GM12864 (cell line): ENCODE measurements around the gene SAMD3.

Source experiments
- DNase-seq: peaks from one replicate; pipeline ENCODE4 v3.0.0-alpha.2; 2011; ENCODE audit warnings: low read depth
- H3K4me3 ChIP-seq: 2 replicates; pipeline ENCODE4 v1.5.1; 2011; ENCODE audit warnings: mild to moderate bottlenecking, low read depth, low read length, control low read depth
- TF ChIP-seq, protein P1 (sequence below): IDR thresholded peaks from 2 replicates; pipeline ENCODE4 v1.5.1; 2011; ENCODE audit warnings: low read depth, mild to moderate bottlenecking, moderate library complexity, low read length, control low read depth, inconsistent platforms; ENCODE audit errors: missing control alignments

The SAMD3 gene

DNA sequence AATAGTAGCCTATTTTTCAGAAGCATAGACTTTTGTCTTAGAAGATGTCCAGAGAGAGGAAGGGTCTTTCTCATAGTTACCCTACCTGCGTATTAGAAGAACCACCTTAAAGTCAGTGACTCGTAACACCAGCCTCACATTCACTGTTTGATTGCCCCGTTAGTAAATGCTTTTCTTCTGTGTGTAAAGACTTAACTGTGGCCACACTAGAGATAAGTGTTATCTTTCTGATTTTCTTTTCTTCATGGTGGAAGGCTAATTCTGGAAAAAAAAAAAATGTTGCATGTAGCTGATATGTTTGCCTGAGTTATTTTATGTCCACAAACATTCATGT is 83.9 kb downstream of the SAMD3 start:
- no peak overlapping the region for H3K4me3 ChIP-seq
- TF ChIP-seq, protein P1, sequence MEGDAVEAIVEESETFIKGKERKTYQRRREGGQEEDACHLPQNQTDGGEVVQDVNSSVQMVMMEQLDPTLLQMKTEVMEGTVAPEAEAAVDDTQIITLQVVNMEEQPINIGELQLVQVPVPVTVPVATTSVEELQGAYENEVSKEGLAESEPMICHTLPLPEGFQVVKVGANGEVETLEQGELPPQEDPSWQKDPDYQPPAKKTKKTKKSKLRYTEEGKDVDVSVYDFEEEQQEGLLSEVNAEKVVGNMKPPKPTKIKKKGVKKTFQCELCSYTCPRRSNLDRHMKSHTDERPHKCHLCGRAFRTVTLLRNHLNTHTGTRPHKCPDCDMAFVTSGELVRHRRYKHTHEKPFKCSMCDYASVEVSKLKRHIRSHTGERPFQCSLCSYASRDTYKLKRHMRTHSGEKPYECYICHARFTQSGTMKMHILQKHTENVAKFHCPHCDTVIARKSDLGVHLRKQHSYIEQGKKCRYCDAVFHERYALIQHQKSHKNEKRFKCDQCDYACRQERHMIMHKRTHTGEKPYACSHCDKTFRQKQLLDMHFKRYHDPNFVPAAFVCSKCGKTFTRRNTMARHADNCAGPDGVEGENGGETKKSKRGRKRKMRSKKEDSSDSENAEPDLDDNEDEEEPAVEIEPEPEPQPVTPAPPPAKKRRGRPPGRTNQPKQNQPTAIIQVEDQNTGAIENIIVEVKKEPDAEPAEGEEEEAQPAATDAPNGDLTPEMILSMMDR, result no peak
- DNase-seq, result no peak

DNA sequence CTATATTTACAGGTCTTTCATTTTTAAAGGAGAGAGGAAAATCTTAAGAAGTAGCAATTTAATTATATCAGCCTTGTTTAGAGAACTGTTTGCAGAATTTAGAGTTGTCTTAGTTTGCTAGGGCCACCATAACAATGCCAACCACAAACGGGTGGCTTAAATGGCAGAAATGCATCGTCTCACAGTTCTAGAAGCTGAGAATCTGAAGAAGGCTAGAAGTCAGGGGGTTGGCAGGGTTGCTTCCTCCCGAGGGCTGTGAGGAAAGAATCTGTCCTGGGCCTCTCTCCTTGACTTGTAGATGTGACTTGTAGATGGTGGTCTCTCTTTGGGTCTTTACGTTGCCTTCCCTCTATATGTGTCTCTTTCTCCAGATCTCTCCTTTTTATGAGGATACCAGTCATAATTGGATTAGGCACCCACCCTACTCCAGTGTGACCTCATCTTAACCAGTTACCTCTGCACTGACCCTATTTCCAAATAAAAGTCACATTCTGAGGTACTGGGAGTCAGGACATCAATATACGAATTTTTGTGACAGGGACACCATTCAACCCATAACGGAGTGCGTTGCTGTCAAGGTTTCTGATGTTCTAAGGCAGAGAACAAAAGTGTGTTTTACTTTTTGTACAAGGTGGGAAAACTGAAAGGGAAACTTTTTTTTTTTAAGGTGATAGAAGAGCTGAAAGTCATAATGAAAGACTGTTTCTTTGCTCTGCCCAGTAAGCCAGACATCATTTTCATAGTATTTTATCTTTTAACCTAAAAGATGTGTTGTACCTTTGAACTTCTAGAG is 84.4 kb downstream of the SAMD3 start:
- TF ChIP-seq, protein P1, result no peak
- DNase-seq, result no peak
- H3K4me3 ChIP-seq, result no peak overlapping the region

DNA sequence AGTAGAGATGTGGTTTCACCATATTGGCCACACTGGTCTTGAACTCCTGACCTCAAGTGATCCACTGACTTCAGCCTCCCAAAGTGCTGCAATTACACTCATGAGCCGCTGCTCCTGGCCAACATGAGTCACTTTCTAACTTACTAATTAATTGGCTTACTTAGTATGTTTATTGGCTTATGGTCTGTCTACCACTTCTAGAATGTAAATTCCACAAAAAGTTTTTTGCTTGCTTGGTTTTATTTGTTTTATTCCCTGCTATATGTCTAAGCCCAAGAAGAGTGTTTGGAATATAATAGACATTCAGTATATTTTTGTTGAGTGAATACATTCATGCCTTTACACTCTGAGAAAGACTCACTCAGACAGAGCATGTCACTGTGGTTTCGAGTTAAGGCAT is 86.0 kb downstream of the SAMD3 start:
- DNase-seq, result no peak
- TF ChIP-seq, protein P1, result no peak
- H3K4me3 ChIP-seq, result no peak overlapping the region

DNA sequence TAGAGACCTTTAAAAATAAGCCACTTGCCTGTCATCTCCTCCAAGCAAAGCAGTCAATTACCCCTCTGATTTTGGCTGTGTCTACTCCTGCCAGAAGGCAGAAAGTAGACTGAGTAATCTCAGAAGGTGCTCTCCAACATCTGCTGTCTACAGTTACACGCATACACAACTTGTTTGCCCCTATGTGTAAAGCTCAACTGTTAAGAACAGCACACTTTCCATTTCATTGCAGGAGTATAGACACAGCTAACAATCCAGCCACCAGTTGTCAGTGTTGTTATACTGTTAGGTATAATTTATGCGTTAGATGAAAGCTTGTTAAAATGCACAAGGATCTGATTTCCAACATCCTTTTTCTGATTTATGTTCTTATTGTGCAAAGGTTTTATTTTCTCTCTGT is 88.2 kb downstream of the SAMD3 start:
- TF ChIP-seq, protein P1, result no peak
- DNase-seq, result no peak

DNA sequence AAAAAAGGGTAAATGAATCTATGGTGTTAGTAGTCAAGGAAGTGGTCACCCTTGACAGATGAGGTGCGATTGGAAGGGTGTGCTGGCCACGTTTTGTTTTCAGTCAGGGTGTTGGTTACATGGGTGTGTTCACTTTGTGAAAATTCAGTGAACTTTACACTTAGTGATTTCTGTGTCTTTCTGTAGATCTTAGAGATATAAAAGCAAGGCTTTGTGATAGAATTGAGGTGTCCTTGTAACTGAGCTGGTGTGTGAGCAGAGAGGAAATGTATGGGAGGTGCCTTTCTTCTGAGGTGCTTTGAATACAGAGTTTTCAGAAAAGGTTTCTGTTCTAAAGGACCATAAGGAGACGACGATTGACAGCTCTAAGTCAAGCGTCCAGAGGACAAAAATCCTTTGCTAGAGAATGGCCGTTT is 90.5 kb downstream of the SAMD3 start:
- TF ChIP-seq, protein P1, result no peak
- no peak for DNase-seq
- H3K4me3 ChIP-seq, result no peak overlapping the region

More for the DNA sequence above, 88.2 kb downstream of the SAMD3 start:
- H3K4me3 ChIP-seq, result no peak overlapping the region

DNA sequence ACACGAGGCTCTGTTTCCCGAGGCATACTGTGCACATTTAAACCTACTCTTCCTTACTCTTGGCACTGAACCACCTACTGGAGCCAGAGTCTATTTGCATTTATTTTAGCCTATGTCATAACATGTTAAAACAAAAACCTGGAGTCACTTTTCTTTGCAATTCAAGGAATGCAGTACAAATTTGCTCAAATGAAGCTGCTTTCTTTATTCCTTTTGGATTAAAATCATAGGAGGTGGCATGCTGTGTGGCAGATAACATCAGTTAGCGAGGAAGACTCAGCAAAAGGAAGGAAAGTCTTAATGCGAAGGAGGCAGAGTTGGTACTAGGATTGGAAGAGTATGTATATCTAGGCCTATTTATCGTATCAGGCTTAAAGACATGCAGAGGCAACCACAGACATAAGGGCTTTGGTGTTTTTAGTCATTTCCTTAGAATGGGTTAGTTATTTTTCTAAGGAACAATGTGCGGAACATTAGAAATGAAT is 92.9 kb downstream of the SAMD3 start:
- TF ChIP-seq, protein P1, result no peak
- no peak for DNase-seq
- H3K4me3 ChIP-seq, result no peak overlapping the region

DNA sequence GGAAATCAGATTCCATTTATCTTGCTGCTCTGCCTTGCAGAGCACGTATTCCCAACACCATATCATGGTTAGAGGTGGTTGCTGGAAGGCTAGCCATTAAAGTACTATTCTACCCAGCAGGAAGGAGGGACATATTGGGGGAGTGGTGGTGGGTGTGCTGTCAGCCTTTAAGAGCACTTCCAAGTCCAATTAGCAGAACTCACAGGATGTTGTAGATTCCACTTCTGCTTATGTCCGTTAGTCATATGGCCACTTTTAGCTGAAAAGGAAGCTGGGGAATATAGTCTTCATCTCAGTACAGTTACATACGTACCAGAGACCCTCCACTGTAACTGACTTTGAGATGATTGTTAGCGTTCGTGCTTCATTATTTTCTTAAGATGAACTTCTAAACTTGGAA is 94.4 kb downstream of the SAMD3 start:
- no peak for DNase-seq
- no peak overlapping the region for H3K4me3 ChIP-seq
- TF ChIP-seq, protein P1, result no peak
